Vagina (tissue), 2 donors: Measurements from ENCODE around the gene PCYT2. TPM values are rescaled to one million over a fixed set of nuclear protein-coding genes. Genes with fewer than 3 reads are reported as not detected.

Source experiments
- DNase-seq, 2 donors: peaks; one replicate each; pipeline ENCODE4 v3.0.0-alpha.2; 2017; ENCODE audit errors: extremely low spot score in 2 of 2
- H3K27ac ChIP-seq: fragments of 200-600 bp; sonication (generic); one replicate; pipeline ENCODE4 v1.5.1; 2019
- H3K27me3 ChIP-seq: fragments of 200-600 bp; sonication (generic); one replicate; pipeline ENCODE4 v1.5.1; 2019
- H3K36me3 ChIP-seq, 2 donors: fragments of 200-600 bp; sonication (generic); one replicate each; pipeline ENCODE4 v1.5.1; 2017 to 2019
- H3K4me1 ChIP-seq: fragments of 200-600 bp; sonication (generic); one replicate; pipeline ENCODE4 v1.5.1; 2019
- H3K4me3 ChIP-seq, 2 donors: fragments of 200-600 bp; sonication (generic); 1 replicate in 1 of 2; 2 replicates in 1 of 2; pipeline ENCODE4 v1.5.1; 2016 to 2019
- H3K9me3 ChIP-seq: fragments of 200-600 bp; sonication (generic); one replicate; pipeline ENCODE4 v1.5.1; 2019
- POLR2A ChIP-seq, 2 donors: fragments of 450-650 bp; IDR thresholded peaks; one replicate each; pipeline ENCODE4 v1.6.1; 2017; ENCODE audit warnings: antibody characterized with exemption in 2 of 2, mild to moderate bottlenecking in 2 of 2, moderate library complexity in 2 of 2
- POLR2AphosphoS5 ChIP-seq, 2 donors: sonication (generic); formaldehyde crosslinking; IDR thresholded peaks; one replicate each; pipeline ENCODE4 v1.9.0; 2017; ENCODE audit warnings: antibody characterized with exemption in 2 of 2, mild to moderate bottlenecking in 2 of 2, low read depth in 1 of 2; ENCODE audit not compliant: insufficient read depth in 1 of 2
- intact Hi-C: fragments of 100-400 bp; cut with DNase I; formaldehyde crosslinking; loops from one replicate; pipeline ENCODE4 v1.15.1; 2023
- total RNA-seq: library from RNA; depleted of rRNA; stranded (reverse); fragments of >200 nt; gene quantifications from one replicate; pipeline ENCODE4 v1.2.3, GENCODE V29; 2016
- TF ChIP-seq, protein P1 (sequence below), 3 experiments: fragments of 450-650 bp in 2 of 3; fragments of 200-600 bp in 1 of 3; sonication (generic) in 1 of 3; IDR thresholded peaks; one replicate each; pipeline ENCODE4 v1.5.1; 2017 to 2019; ENCODE audit warnings: antibody characterized with exemption in 3 of 3, mild to moderate bottlenecking in 2 of 3, moderate library complexity in 2 of 3

PCYT2 gene
- total RNA-seq, 1 donor from 2014 or later, result 28.0 TPM

DNA sequence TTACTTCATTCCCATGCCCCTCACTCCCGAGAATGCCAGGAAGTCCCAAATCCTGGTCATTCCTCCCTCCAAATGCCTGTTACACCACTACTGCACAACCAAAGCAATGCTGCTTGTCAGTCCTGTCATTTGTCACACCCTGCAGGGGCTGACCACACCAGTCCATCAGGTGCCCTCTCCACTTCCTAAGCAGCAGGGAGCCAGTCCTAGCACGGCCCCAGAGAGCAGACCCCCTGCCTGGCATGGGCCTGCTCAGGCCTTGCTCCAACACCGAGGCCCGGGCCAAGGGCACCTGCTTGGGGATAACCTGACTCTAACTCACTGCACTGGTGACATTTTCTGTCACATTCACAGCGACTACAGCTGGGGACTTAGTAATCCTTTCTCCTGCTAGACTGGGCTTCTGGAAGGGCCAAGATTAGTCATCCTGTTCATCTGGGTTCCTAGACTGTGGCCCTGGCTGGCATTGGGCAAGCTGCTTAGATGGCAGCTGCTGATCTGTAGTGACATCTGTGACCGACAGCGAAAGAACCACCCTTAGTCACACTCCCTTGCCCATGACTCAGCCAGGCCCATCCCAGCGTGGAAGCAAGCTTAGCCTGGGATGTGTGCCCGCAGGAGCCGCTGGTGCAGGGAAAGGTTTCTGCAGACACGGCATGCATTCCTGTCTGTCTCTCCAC is 25.2 kb downstream of the PCYT2 start:
- Histone ChIP-seq H3K4me1 (peaks cover 17% of the 10 kb centered on the region), H3K27me3 (no peaks in the 10 kb centered on the region), H3K27ac (no peak overlapping the region), H3K9me3 (no peaks in the 10 kb centered on the region), H3K36me3 (peaks cover 0 to 47% of the 10 kb centered on the region in 2 donors), H3K4me3 (no peak overlapping the region)
- DNase-seq, result no peak
- intact Hi-C loops, result no loop called here
- TF ChIP-seq, protein P1, sequence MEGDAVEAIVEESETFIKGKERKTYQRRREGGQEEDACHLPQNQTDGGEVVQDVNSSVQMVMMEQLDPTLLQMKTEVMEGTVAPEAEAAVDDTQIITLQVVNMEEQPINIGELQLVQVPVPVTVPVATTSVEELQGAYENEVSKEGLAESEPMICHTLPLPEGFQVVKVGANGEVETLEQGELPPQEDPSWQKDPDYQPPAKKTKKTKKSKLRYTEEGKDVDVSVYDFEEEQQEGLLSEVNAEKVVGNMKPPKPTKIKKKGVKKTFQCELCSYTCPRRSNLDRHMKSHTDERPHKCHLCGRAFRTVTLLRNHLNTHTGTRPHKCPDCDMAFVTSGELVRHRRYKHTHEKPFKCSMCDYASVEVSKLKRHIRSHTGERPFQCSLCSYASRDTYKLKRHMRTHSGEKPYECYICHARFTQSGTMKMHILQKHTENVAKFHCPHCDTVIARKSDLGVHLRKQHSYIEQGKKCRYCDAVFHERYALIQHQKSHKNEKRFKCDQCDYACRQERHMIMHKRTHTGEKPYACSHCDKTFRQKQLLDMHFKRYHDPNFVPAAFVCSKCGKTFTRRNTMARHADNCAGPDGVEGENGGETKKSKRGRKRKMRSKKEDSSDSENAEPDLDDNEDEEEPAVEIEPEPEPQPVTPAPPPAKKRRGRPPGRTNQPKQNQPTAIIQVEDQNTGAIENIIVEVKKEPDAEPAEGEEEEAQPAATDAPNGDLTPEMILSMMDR (IDR thresholded peaks at IDR 0.05), result no peak
- TF ChIP-seq POLR2AphosphoS5 (IDR thresholded peaks at IDR 0.05; ENCODE audit: insufficient read depth in 1 of 2, low read depth in 1 of 2), result peak; percentile 34 to 51

DNA sequence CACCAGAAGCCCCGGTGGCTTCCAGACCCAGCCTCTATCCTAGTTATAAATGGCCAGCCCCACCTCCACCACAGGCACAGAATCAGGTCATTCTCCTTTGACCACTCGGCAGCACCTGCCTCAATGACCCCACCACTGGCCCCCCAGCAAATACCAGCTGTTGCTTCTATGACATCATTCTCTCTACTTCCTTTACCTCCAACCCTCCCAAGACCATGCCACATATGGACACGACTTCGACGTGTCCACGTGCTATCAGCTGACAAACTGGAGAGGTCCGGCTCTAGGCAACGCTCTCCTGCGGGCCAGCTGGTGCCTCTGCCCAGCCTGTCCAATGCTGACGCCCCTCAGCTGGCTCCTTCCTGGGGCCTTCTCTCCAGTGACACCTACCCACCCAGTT is 25.7 kb downstream of the PCYT2 start:
- H3K27me3 ChIP-seq, result no peaks in the 10 kb centered on the region
- peaks cover 0 to 47% of the 10 kb centered on the region in 2 donors for H3K36me3 ChIP-seq
- H3K9me3 ChIP-seq, result no peaks in the 10 kb centered on the region
- intact Hi-C loops, result no loop called here
- no peak overlapping the region for H3K27ac ChIP-seq
- peaks cover 12% of the 10 kb centered on the region for H3K4me1 ChIP-seq
- H3K4me3 ChIP-seq, result no peak overlapping the region
- DNase-seq, result no peak
- TF ChIP-seq POLR2AphosphoS5 (IDR thresholded peaks at IDR 0.05; ENCODE audit: insufficient read depth in 1 of 2, low read depth in 1 of 2), result no peak

DNA sequence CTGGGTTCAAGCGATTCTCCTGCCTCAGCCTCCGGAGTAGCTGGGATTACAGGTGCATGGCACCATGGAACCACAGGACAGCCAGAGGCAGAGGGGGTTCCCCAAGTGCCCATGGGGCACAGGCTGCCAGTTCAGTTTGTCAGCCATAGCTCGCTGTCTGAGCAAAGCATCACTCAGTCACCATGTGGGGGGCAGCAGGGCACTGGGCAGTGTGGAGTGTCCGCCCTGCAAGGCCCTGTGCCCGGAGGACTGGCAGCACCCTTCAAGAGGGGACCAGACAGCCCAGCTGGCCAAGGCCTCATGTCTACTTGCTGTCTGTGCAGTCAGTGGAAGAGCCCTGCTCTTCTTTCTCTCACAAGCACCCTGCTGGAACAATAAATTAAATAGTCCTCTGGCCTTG is 26.2 kb downstream of the PCYT2 start:
- H3K27me3 ChIP-seq, result no peaks in the 10 kb centered on the region
- peaks cover 0 to 47% of the 10 kb centered on the region in 2 donors for H3K36me3 ChIP-seq
- H3K9me3 ChIP-seq, result no peaks in the 10 kb centered on the region
- no peak for DNase-seq
- intact Hi-C loops, result no loop called here
- TF ChIP-seq POLR2A (IDR thresholded peaks at IDR 0.05) (no peak), POLR2AphosphoS5 (IDR thresholded peaks at IDR 0.05; ENCODE audit: insufficient read depth in 1 of 2, low read depth in 1 of 2) (no peak)
- TF ChIP-seq, protein P1 (IDR thresholded peaks at IDR 0.05), result no peak
- H3K27ac ChIP-seq, result no peak overlapping the region
- H3K4me1 ChIP-seq, result peaks cover 7% of the 10 kb centered on the region
- no peak overlapping the region for H3K4me3 ChIP-seq

DNA sequence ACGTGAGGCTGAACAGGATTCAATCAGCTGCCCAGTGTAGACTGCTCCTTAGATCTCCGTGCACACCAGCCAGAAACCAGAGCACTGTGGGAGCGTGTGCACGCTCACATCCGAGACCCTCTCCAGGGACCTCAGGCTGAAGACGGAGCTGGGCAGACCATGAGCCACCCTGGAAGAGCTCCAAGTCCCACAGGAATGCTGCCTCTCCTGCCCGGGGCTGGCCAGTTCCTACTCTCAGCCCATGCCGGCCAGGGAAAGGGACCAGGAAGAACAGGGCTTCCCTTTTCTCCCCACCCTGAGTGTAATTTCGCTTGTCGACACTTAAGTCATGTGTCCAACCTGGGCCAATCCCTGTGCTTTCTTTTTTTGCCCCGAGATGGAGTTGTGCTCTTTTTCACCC is 26.7 kb downstream of the PCYT2 start:
- intact Hi-C loops, result no loop called here

DNA sequence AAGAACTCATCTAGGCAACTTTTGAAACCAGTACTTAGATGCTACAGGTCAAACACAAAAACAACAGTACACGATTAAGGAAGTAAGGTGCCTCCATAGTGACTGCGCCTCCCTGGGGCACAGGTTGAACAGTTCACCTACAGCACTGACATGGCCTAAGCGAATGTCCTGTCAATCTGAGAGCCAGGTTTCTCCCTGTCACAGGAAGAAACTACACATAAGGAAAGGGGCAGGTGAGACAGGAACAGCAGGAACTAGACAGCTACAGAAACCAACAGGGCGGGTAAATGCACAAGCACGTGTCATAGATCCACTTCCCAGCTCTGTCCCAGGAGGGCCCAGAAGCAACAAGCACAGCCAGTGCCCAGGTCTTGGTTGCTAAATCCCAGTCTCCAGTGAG is 32.1 kb downstream of the PCYT2 start:
- H3K9me3 ChIP-seq, result no peaks in the 10 kb centered on the region
- no peak for TF ChIP-seq POLR2AphosphoS5 (IDR thresholded peaks at IDR 0.05; ENCODE audit: insufficient read depth in 1 of 2, low read depth in 1 of 2)
- TF ChIP-seq POLR2A (IDR thresholded peaks at IDR 0.05), result no peak
- TF ChIP-seq, protein P1 (IDR thresholded peaks at IDR 0.05), result no peak
- intact Hi-C loops, result no loop called here
- H3K4me1 ChIP-seq, result no peaks in the 10 kb centered on the region
- DNase-seq, result no peak
- H3K27ac ChIP-seq, result no peak overlapping the region
- H3K36me3 ChIP-seq, result no peaks in the 10 kb centered on the region
- no peaks in the 10 kb centered on the region for H3K27me3 ChIP-seq
- no peak overlapping the region for H3K4me3 ChIP-seq

More for the DNA sequence above, 26.7 kb downstream of the PCYT2 start:
- Histone ChIP-seq H3K27ac (no peak overlapping the region), H3K4me1 (peaks cover 3% of the 10 kb centered on the region), H3K27me3 (no peaks in the 10 kb centered on the region), H3K9me3 (no peaks in the 10 kb centered on the region), H3K4me3 (no peak overlapping the region), H3K36me3 (peaks cover 0 to 44% of the 10 kb centered on the region in 2 donors)
- DNase-seq, result no peak
- no peak for TF ChIP-seq POLR2A (IDR thresholded peaks at IDR 0.05)
- no peak for TF ChIP-seq POLR2AphosphoS5 (IDR thresholded peaks at IDR 0.05; ENCODE audit: insufficient read depth in 1 of 2, low read depth in 1 of 2)
- TF ChIP-seq, protein P1 (IDR thresholded peaks at IDR 0.05), result no peak
